ENCODE results near the gene HCRT.
A peak's percentile ranks its signal among the peaks of the same experiment; 100 is the strongest.

HCRT gene

GRCh38 chr17:42182927-42183734, 2.1 kb downstream of the HCRT start:
- DNase-seq (ENCODE audit: low read depth), result peak; percentile 34
- H3K4me3 ChIP-seq (ENCODE audit: low read depth, low read length), result peak overlapping the region; percentile 64
- TF ChIP-seq, protein P1, sequence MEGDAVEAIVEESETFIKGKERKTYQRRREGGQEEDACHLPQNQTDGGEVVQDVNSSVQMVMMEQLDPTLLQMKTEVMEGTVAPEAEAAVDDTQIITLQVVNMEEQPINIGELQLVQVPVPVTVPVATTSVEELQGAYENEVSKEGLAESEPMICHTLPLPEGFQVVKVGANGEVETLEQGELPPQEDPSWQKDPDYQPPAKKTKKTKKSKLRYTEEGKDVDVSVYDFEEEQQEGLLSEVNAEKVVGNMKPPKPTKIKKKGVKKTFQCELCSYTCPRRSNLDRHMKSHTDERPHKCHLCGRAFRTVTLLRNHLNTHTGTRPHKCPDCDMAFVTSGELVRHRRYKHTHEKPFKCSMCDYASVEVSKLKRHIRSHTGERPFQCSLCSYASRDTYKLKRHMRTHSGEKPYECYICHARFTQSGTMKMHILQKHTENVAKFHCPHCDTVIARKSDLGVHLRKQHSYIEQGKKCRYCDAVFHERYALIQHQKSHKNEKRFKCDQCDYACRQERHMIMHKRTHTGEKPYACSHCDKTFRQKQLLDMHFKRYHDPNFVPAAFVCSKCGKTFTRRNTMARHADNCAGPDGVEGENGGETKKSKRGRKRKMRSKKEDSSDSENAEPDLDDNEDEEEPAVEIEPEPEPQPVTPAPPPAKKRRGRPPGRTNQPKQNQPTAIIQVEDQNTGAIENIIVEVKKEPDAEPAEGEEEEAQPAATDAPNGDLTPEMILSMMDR (conservative IDR thresholded peaks at IDR 0.05; ENCODE audit: low read depth, low read length), result no peak

DNA sequence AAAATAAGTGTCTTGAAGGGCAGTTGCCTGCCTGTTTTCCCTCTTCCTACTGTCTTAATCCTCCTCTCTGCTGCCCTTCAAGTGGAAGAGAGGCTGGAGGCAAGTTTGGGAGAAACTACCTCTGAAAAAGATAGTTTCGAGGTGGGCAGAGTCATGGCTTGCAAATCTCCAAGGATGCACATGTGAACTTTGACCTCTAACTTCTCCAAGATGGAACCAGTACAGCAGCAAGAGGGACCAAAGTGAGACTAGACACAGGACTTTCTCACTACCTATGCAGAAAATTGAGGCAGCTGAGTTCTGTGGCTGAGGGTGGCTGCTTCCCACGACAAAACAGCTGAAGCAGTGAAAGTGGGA, 3.4 kb downstream of the HCRT start:
- no peak for DNase-seq (ENCODE audit: low read depth)
- TF ChIP-seq, protein P1 (conservative IDR thresholded peaks at IDR 0.05; ENCODE audit: low read depth, low read length), result no peak

GRCh38 chr17:42180922-42181850, 4.1 kb downstream of the HCRT start, which contains the start of gene KCNH4:
KCNH4 (minus strand) TSS chr17:42181142; CDS start chr17:42180945, 197 bp downstream.
- peak; percentile 85 for DNase-seq (ENCODE audit: low read depth)
- TF ChIP-seq, protein P1 (conservative IDR thresholded peaks at IDR 0.05; ENCODE audit: low read depth, low read length), result peak; percentile 76
- H3K4me3 ChIP-seq (ENCODE audit: low read depth, low read length), result peak within 1 kb of the TSS; percentile 38

More for the DNA sequence above, 3.4 kb downstream of the HCRT start:
- no peak overlapping the region for H3K4me3 ChIP-seq (ENCODE audit: low read depth, low read length)

DNA sequence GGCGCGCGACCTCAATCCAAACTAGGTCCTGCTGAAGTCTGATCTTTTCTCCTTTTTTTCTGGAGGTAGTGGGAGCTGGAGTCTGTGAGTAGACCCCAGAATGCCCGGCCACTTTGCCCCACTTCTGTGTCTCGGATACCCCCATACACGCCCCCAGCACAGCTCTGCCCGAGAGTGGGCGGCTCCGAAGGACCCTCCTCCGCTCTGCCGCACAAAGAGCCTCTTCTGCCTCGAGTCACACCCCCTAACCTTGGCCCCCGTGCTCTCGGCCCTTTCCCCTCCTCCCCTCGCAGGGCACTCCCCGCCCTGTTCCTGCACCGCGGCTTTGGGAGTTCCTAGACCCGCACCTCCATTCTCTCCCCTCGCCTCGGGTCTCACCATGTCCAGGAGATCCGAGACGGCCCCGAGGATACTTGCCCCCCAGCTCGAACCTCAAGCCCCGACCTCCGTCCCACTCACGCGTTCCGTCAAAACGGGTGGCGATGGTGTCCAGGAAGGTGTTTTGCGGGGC, 4.8 kb downstream of the HCRT start:
- TF ChIP-seq, protein P1 (conservative IDR thresholded peaks at IDR 0.05; ENCODE audit: low read depth, low read length), result no peak
- DNase-seq (ENCODE audit: low read depth), result no peak
- H3K4me3 ChIP-seq (ENCODE audit: low read depth, low read length), result no peak overlapping the region

DNA sequence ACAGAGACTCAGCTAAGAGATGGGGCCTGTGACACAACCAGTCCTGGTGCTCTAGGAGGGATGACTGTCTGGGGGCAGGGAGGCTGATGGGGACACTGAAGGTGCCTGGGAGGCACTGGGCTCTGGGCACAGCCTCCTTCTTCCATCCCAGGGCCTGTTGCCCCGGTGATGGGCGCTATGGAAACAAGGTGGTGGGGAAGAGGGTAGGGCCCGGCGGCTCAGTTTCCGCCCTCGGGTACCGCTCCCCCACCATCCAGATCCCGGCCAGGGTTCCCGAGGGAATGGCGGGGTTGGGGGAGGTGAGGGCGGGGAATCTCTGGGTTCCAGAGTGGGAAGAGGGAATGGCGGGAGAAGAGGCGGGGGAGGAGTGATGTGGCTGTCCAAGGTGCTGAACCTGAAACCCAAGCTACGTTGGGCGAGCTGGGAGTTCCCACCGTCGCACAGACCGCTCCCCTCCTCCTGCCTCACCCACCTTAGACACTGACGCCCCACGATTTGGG, 5.3 kb downstream of the HCRT start:
- H3K4me3 ChIP-seq (ENCODE audit: low read depth, low read length), result no peak overlapping the region
- DNase-seq (ENCODE audit: low read depth), result peak; percentile 41
- TF ChIP-seq, protein P1 (conservative IDR thresholded peaks at IDR 0.05; ENCODE audit: low read depth, low read length), result no peak

- TF ChIP-seq, protein P1 (conservative IDR thresholded peaks at IDR 0.05; ENCODE audit: low read depth, low read length), result no peak
- H3K4me3 ChIP-seq (ENCODE audit: low read depth, low read length), result no peak overlapping the region
- no peak for DNase-seq (ENCODE audit: low read depth)
Observed at GRCh38 chr17:42179335-42179734, 5.9 kb downstream of the HCRT start.
